ENCODE results near the gene PRKCE. TPM values are rescaled to one million over a fixed set of nuclear protein-coding genes. Genes with fewer than 3 reads are reported as not detected.

Gene PRKCE
- total RNA-seq, 1 experiment from 2014 or later: 12.1 TPM

- Mint-ChIP-seq H3K36me3 (ENCODE audit: insufficient read depth, unreplicated experiment) (peaks cover 6% of the 10 kb centered on the region), H3K9me3 (ENCODE audit: unreplicated experiment) (no peaks in the 10 kb centered on the region), H3K4me1 (ENCODE audit: insufficient read depth, unreplicated experiment) (peaks cover 17% of the 10 kb centered on the region), H3K27me3 (ENCODE audit: insufficient read depth, unreplicated experiment) (no peaks in the 10 kb centered on the region), H3K27ac (ENCODE audit: low read depth, unreplicated experiment) (no peak overlapping the region), H3K4me3 (ENCODE audit: unreplicated experiment) (no peak overlapping the region)
- TF ChIP-seq CTCF (IDR thresholded peaks at IDR 0.05; ENCODE audit: unreplicated experiment): no peak
- POLR2A ChIA-PET: interaction anchor here (0.9 kb wide), 1 partner anchor 689 kb away, joined by 4 read pairs; no protein-coding TSS in a partner anchor
- no peak for DNase-seq (ENCODE audit: unreplicated experiment)
- intact Hi-C loops (cut with micrococcal nuclease): no loop called here
- BruUV-seq (replicated peaks): no TSS peak
- CTCF ChIA-PET: no interaction called here
These were observed 239.3 kb downstream of the PRKCE start for GRCh38 chr2:45890819-45891218.

GRCh38 chr2:45891719-45892424 lies 240.4 kb downstream of the PRKCE start:
- no peak for TF ChIP-seq CTCF (IDR thresholded peaks at IDR 0.05; ENCODE audit: unreplicated experiment)
- intact Hi-C loops (cut with micrococcal nuclease): no loop called here
- Mint-ChIP-seq H3K4me1 (ENCODE audit: insufficient read depth, unreplicated experiment) (peaks cover 11% of the 10 kb centered on the region), H3K27ac (ENCODE audit: low read depth, unreplicated experiment) (no peak overlapping the region), H3K27me3 (ENCODE audit: insufficient read depth, unreplicated experiment) (no peaks in the 10 kb centered on the region), H3K36me3 (ENCODE audit: insufficient read depth, unreplicated experiment) (peaks cover 6% of the 10 kb centered on the region), H3K4me3 (ENCODE audit: unreplicated experiment) (no peak overlapping the region), H3K9me3 (ENCODE audit: unreplicated experiment) (no peaks in the 10 kb centered on the region)
- DNase-seq (ENCODE audit: unreplicated experiment): no peak
- CTCF ChIA-PET: interaction anchor here (0.7 kb wide), 1 partner anchor 114 kb away, joined by 3 read pairs; no protein-coding TSS in a partner anchor
- no TSS peak for BruUV-seq (replicated peaks)
- POLR2A ChIA-PET: no interaction called here

DNA sequence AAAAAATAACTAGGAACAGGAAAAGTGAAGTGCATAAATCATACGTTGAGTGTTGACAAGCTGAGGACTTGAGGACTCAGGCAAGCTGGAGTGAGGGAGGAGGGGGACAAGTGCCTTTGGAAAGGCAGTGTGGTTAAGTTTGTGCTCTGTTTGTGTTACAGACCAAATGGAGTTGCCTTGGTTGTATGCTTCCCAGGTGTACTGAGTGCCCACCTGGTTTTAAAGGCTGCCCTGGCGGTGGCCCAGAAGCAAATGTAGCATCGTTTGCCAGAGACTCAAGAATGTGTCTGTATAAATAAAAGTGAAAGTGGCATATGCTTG lies 240.9 kb downstream of the PRKCE start:
- no TSS peak for BruUV-seq (replicated peaks)
- Mint-ChIP-seq H3K4me1 (ENCODE audit: insufficient read depth, unreplicated experiment) (peaks cover 6% of the 10 kb centered on the region), H3K4me3 (ENCODE audit: unreplicated experiment) (no peak overlapping the region), H3K36me3 (ENCODE audit: insufficient read depth, unreplicated experiment) (peaks cover 6% of the 10 kb centered on the region), H3K27me3 (ENCODE audit: insufficient read depth, unreplicated experiment) (no peaks in the 10 kb centered on the region), H3K27ac (ENCODE audit: low read depth, unreplicated experiment) (no peak overlapping the region), H3K9me3 (ENCODE audit: unreplicated experiment) (no peaks in the 10 kb centered on the region)
- ChIA-PET CTCF (interaction anchor here (0.7 kb wide), 1 partner anchor 114 kb away, joined by 3 read pairs; no protein-coding TSS in a partner anchor), POLR2A (no interaction called here)
- no peak for DNase-seq (ENCODE audit: unreplicated experiment)
- intact Hi-C loops (cut with micrococcal nuclease): no loop called here
- TF ChIP-seq CTCF (IDR thresholded peaks at IDR 0.05; ENCODE audit: unreplicated experiment): no peak

GRCh38 chr2:45892757-45893156 lies 241.3 kb downstream of the PRKCE start:
- POLR2A ChIA-PET: no interaction called here
- BruUV-seq (replicated peaks): no TSS peak
- no peak overlapping the region for H3K4me3 Mint-ChIP-seq (ENCODE audit: unreplicated experiment)
- peaks cover 4% of the 10 kb centered on the region for H3K4me1 Mint-ChIP-seq (ENCODE audit: insufficient read depth, unreplicated experiment)
- intact Hi-C loops (cut with micrococcal nuclease): no loop called here
- DNase-seq (ENCODE audit: unreplicated experiment): no peak
- peaks cover 6% of the 10 kb centered on the region for H3K36me3 Mint-ChIP-seq (ENCODE audit: insufficient read depth, unreplicated experiment)
- H3K9me3 Mint-ChIP-seq (ENCODE audit: unreplicated experiment): no peaks in the 10 kb centered on the region
- TF ChIP-seq CTCF (IDR thresholded peaks at IDR 0.05; ENCODE audit: unreplicated experiment): no peak
- H3K27me3 Mint-ChIP-seq (ENCODE audit: insufficient read depth, unreplicated experiment): no peaks in the 10 kb centered on the region
- H3K27ac Mint-ChIP-seq (ENCODE audit: low read depth, unreplicated experiment): no peak overlapping the region
- CTCF ChIA-PET: no interaction called here

All from MCF 10A (cell line).